ENCODE measurements around the gene LGALS13.

DNA sequence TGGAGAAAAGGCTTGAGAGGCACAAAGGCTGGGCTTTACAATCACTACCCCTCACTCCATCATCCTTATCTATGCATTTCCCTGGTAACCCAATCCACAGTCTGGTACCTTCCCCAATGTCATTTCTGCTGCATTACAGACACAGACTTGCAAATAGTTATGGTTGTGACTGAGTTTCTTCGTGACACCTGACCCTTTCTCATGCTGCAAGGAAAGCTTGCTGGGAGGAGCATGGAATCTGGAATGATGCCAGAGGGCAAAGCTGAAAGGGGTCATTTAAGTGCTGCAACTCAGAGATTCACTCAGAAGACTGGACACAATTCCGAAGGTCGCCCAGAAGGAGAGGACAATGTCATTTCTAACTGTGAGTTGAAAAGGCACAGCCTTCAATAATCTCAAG is 53.3 kb downstream of the LGALS13 start, which contains the start of gene LGALS16:
- TF ChIP-seq, protein P1, sequence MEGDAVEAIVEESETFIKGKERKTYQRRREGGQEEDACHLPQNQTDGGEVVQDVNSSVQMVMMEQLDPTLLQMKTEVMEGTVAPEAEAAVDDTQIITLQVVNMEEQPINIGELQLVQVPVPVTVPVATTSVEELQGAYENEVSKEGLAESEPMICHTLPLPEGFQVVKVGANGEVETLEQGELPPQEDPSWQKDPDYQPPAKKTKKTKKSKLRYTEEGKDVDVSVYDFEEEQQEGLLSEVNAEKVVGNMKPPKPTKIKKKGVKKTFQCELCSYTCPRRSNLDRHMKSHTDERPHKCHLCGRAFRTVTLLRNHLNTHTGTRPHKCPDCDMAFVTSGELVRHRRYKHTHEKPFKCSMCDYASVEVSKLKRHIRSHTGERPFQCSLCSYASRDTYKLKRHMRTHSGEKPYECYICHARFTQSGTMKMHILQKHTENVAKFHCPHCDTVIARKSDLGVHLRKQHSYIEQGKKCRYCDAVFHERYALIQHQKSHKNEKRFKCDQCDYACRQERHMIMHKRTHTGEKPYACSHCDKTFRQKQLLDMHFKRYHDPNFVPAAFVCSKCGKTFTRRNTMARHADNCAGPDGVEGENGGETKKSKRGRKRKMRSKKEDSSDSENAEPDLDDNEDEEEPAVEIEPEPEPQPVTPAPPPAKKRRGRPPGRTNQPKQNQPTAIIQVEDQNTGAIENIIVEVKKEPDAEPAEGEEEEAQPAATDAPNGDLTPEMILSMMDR (conservative IDR thresholded peaks at IDR 0.05 in 1 of 2, IDR thresholded peaks at IDR 0.05 in 1 of 2; ENCODE audit: extremely low read depth in 1 of 2, insufficient read depth in 1 of 2, low read depth in 1 of 2, low read length in 2 of 2): no peak
- TF ChIP-seq EZH2 (IDR thresholded peaks at IDR 0.05; ENCODE audit: borderline replicate concordance, low read length): no peak
